Nephron (organoid): ENCODE measurements around the gene UGP2.

ENCODE experiments used
- H3K27ac Mint-ChIP-seq, 3 experiments: 2 replicates each; pipeline ENCODE4 v1.8.0; 2020; ENCODE audit warnings: mixed read lengths in 3 of 3, mild to moderate bottlenecking in 2 of 3, moderate library complexity in 1 of 3
- H3K27me3 Mint-ChIP-seq: 2 replicates; pipeline ENCODE4 v1.8.0; 2021; ENCODE audit warnings: low read depth, mild to moderate bottlenecking, moderate library complexity, mixed read lengths
- H3K36me3 Mint-ChIP-seq: 2 replicates; pipeline ENCODE4 v1.8.0; 2020; ENCODE audit warnings: low read depth, mixed read lengths
- H3K4me1 Mint-ChIP-seq: 2 replicates; pipeline ENCODE4 v1.8.0; 2020; ENCODE audit warnings: mixed read lengths
- H3K4me3 Mint-ChIP-seq, 3 experiments: 2 replicates each; pipeline ENCODE4 v1.8.0; 2020; ENCODE audit warnings: mild to moderate bottlenecking in 3 of 3, mixed read lengths in 3 of 3, moderate library complexity in 2 of 3
- H3K9me3 Mint-ChIP-seq: 2 replicates; pipeline ENCODE4 v1.8.0; 2020; ENCODE audit warnings: mixed read lengths
- CTCF ChIP-seq, 3 experiments: fragments of 200-600 bp; sonication (generic); IDR thresholded peaks; one replicate each; pipeline ENCODE4 v1.5.0; 2021; ENCODE audit warnings: antibody characterized with exemption in 3 of 3; ENCODE audit not compliant: unreplicated experiment in 3 of 3

Gene UGP2

GRCh38 chr2:63879876-63880433 lies 38.3 kb downstream of the UGP2 start:
- TF ChIP-seq CTCF (IDR thresholded peaks at IDR 0.05; ENCODE audit: unreplicated experiment in 3 of 3) = no peak
- H3K4me1 Mint-ChIP-seq = no peaks in the 10 kb centered on the region
- no peaks in the 10 kb centered on the region for H3K9me3 Mint-ChIP-seq
- no peak overlapping the region for H3K27ac Mint-ChIP-seq
- peaks cover 56% of the 10 kb centered on the region for H3K36me3 Mint-ChIP-seq
- H3K27me3 Mint-ChIP-seq = no peaks in the 10 kb centered on the region
- H3K4me3 Mint-ChIP-seq = no peak overlapping the region

GRCh38 chr2:63880625-63881024 lies 38.9 kb downstream of the UGP2 start:
- no peak for TF ChIP-seq CTCF (IDR thresholded peaks at IDR 0.05; ENCODE audit: unreplicated experiment in 3 of 3)
- Mint-ChIP-seq H3K4me3 (no peak overlapping the region), H3K27ac (no peak overlapping the region), H3K36me3 (peaks cover 50% of the 10 kb centered on the region), H3K4me1 (no peaks in the 10 kb centered on the region), H3K9me3 (no peaks in the 10 kb centered on the region), H3K27me3 (no peaks in the 10 kb centered on the region)

- no peak for TF ChIP-seq CTCF (IDR thresholded peaks at IDR 0.05; ENCODE audit: unreplicated experiment in 3 of 3)
- H3K4me1 Mint-ChIP-seq = no peaks in the 10 kb centered on the region
- H3K9me3 Mint-ChIP-seq = no peaks in the 10 kb centered on the region
- peaks cover 45% of the 10 kb centered on the region for H3K36me3 Mint-ChIP-seq
- H3K27me3 Mint-ChIP-seq = no peaks in the 10 kb centered on the region
- H3K27ac Mint-ChIP-seq = no peak overlapping the region
- no peak overlapping the region for H3K4me3 Mint-ChIP-seq
Measured at GRCh38 chr2:63881205-63881604, 39.5 kb downstream of the UGP2 start.

GRCh38 chr2:63882395-63883105 lies 40.9 kb downstream of the UGP2 start:
- Mint-ChIP-seq H3K36me3 (peaks cover 41% of the 10 kb centered on the region), H3K27ac (no peak overlapping the region), H3K9me3 (no peaks in the 10 kb centered on the region), H3K4me3 (no peak overlapping the region), H3K27me3 (no peaks in the 10 kb centered on the region), H3K4me1 (no peaks in the 10 kb centered on the region)
- TF ChIP-seq CTCF (IDR thresholded peaks at IDR 0.05; ENCODE audit: unreplicated experiment in 3 of 3) = no peak

GRCh38 chr2:63886445-63886844 lies 44.7 kb downstream of the UGP2 start:
- no peak overlapping the region for H3K27ac Mint-ChIP-seq
- no peak overlapping the region for H3K4me3 Mint-ChIP-seq
- H3K36me3 Mint-ChIP-seq = peaks cover 58% of the 10 kb centered on the region
- no peak for TF ChIP-seq CTCF (IDR thresholded peaks at IDR 0.05; ENCODE audit: unreplicated experiment in 3 of 3)
- peaks cover 11% of the 10 kb centered on the region for H3K4me1 Mint-ChIP-seq
- no peaks in the 10 kb centered on the region for H3K9me3 Mint-ChIP-seq
- no peaks in the 10 kb centered on the region for H3K27me3 Mint-ChIP-seq

GRCh38 chr2:63888053-63888452 lies 46.4 kb downstream of the UGP2 start:
- H3K4me3 Mint-ChIP-seq = no peak overlapping the region
- H3K27me3 Mint-ChIP-seq = no peaks in the 10 kb centered on the region
- H3K4me1 Mint-ChIP-seq = peaks cover 12% of the 10 kb centered on the region
- TF ChIP-seq CTCF (IDR thresholded peaks at IDR 0.05; ENCODE audit: unreplicated experiment in 3 of 3) = no peak
- H3K27ac Mint-ChIP-seq = peak overlapping the region in 1 of 3 experiments; percentile 1
- peaks cover 53% of the 10 kb centered on the region for H3K36me3 Mint-ChIP-seq
- H3K9me3 Mint-ChIP-seq = no peaks in the 10 kb centered on the region
